ENCODE measurements around the gene ERC1.

The ERC1 gene

GRCh38 chr12:1078002-1078401 lies 87.0 kb downstream of the ERC1 start:
- Histone ChIP-seq H3K79me2 (ENCODE audit: control insufficient read depth, low read length) (peaks cover 18% of the 10 kb centered on the region), H3K4me3 (ENCODE audit: low read length) (no peak overlapping the region), H3K9me2 (replicated peaks; ENCODE audit: control insufficient read depth, low read length) (no peaks in the 10 kb centered on the region), H4K20me1 (ENCODE audit: control insufficient read depth, insufficient read depth, low read depth, low read length) (no peaks in the 10 kb centered on the region), H3F3A (ENCODE audit: control insufficient read depth, insufficient read depth) (peaks cover 7% of the 10 kb centered on the region), H3K4me1 (ENCODE audit: control insufficient read depth, low read length) (peaks cover 10% of the 10 kb centered on the region), H3K27me3 (ENCODE audit: control insufficient read depth, low read length) (no peaks in the 10 kb centered on the region), H3K27ac (ENCODE audit: low read depth, low read length) (no peak overlapping the region), H3K4me2 (ENCODE audit: low read length) (no peak overlapping the region), H3K36me3 (ENCODE audit: control insufficient read depth, low read length) (no peaks in the 10 kb centered on the region), H3K9me3 (ENCODE audit: control insufficient read depth, insufficient read depth, low read length) (no peaks in the 10 kb centered on the region)
- no peak for TF ChIP-seq EZH2phosphoT487 (IDR thresholded peaks at IDR 0.05; ENCODE audit: borderline replicate concordance, low read length)

- Histone ChIP-seq H3K4me1 (ENCODE audit: control insufficient read depth, low read length) (peaks cover 14% of the 10 kb centered on the region), H3K4me2 (ENCODE audit: low read length) (peak overlapping the region; percentile 31), H3K27me3 (ENCODE audit: control insufficient read depth, low read length) (no peaks in the 10 kb centered on the region), H3K27ac (ENCODE audit: low read depth, low read length) (no peak overlapping the region), H3K9me3 (ENCODE audit: control insufficient read depth, insufficient read depth, low read length) (no peaks in the 10 kb centered on the region), H4K20me1 (ENCODE audit: control insufficient read depth, insufficient read depth, low read depth, low read length) (no peaks in the 10 kb centered on the region), H3K9me2 (replicated peaks; ENCODE audit: control insufficient read depth, low read length) (no peaks in the 10 kb centered on the region), H3K36me3 (ENCODE audit: control insufficient read depth, low read length) (no peaks in the 10 kb centered on the region), H3K4me3 (ENCODE audit: low read length) (peak overlapping the region; percentile 13; the same call in 1 of the 2 replicates), H3F3A (ENCODE audit: control insufficient read depth, insufficient read depth) (peaks cover 24% of the 10 kb centered on the region), H3K79me2 (ENCODE audit: control insufficient read depth, low read length) (peaks cover 11% of the 10 kb centered on the region)
- TF ChIP-seq EZH2phosphoT487 (IDR thresholded peaks at IDR 0.05; ENCODE audit: borderline replicate concordance, low read length) (no peak), CTCF (IDR thresholded peaks at IDR 0.05; ENCODE audit: low read depth, low read length, poor library complexity, severe bottlenecking) (no peak)
These were observed 89.6 kb downstream of the ERC1 start for GRCh38 chr12:1080520-1081223.

- no peaks in the 10 kb centered on the region for H4K20me1 ChIP-seq (ENCODE audit: control insufficient read depth, insufficient read depth, low read depth, low read length)
- H3K79me2 ChIP-seq (ENCODE audit: control insufficient read depth, low read length): peaks cover 4% of the 10 kb centered on the region
- TF ChIP-seq EZH2phosphoT487 (IDR thresholded peaks at IDR 0.05; ENCODE audit: borderline replicate concordance, low read length) (no peak), CTCF (IDR thresholded peaks at IDR 0.05; ENCODE audit: low read depth, low read length, poor library complexity, severe bottlenecking) (no peak)
- no peak overlapping the region for H3K4me2 ChIP-seq (ENCODE audit: low read length)
- H3K4me3 ChIP-seq (ENCODE audit: low read length): no peak overlapping the region
- peaks cover 24% of the 10 kb centered on the region for H3F3A ChIP-seq (ENCODE audit: control insufficient read depth, insufficient read depth)
- H3K27ac ChIP-seq (ENCODE audit: low read depth, low read length): 0 out of 2 replicates have a peak overlapping the region, but pooled peaks have one; percentile 3
- H3K36me3 ChIP-seq (ENCODE audit: control insufficient read depth, low read length): no peaks in the 10 kb centered on the region
- H3K27me3 ChIP-seq (ENCODE audit: control insufficient read depth, low read length): no peaks in the 10 kb centered on the region
- peaks cover 14% of the 10 kb centered on the region for H3K4me1 ChIP-seq (ENCODE audit: control insufficient read depth, low read length)
- no peaks in the 10 kb centered on the region for H3K9me2 ChIP-seq (replicated peaks; ENCODE audit: control insufficient read depth, low read length)
- H3K9me3 ChIP-seq (ENCODE audit: control insufficient read depth, insufficient read depth, low read length): no peaks in the 10 kb centered on the region
These were observed 92.3 kb downstream of the ERC1 start for GRCh38 chr12:1083151-1083888.

GRCh38 chr12:1083889-1084262 lies 92.9 kb downstream of the ERC1 start:
- TF ChIP-seq EZH2phosphoT487 (IDR thresholded peaks at IDR 0.05; ENCODE audit: borderline replicate concordance, low read length) (no peak), CTCF (IDR thresholded peaks at IDR 0.05; ENCODE audit: low read depth, low read length, poor library complexity, severe bottlenecking) (no peak)
- H3K9me3 ChIP-seq (ENCODE audit: control insufficient read depth, insufficient read depth, low read length): no peaks in the 10 kb centered on the region
- H3K27me3 ChIP-seq (ENCODE audit: control insufficient read depth, low read length): no peaks in the 10 kb centered on the region
- H3K27ac ChIP-seq (ENCODE audit: low read depth, low read length): 0 out of 2 replicates have a peak overlapping the region, but pooled peaks have one; percentile 3
- peaks cover 4% of the 10 kb centered on the region for H3K79me2 ChIP-seq (ENCODE audit: control insufficient read depth, low read length)
- no peak overlapping the region for H3K4me2 ChIP-seq (ENCODE audit: low read length)
- no peak overlapping the region for H3K4me3 ChIP-seq (ENCODE audit: low read length)
- no peaks in the 10 kb centered on the region for H3K36me3 ChIP-seq (ENCODE audit: control insufficient read depth, low read length)
- peaks cover 14% of the 10 kb centered on the region for H3K4me1 ChIP-seq (ENCODE audit: control insufficient read depth, low read length)
- H3F3A ChIP-seq (ENCODE audit: control insufficient read depth, insufficient read depth): peaks cover 24% of the 10 kb centered on the region
- H3K9me2 ChIP-seq (replicated peaks; ENCODE audit: control insufficient read depth, low read length): no peaks in the 10 kb centered on the region
- no peaks in the 10 kb centered on the region for H4K20me1 ChIP-seq (ENCODE audit: control insufficient read depth, insufficient read depth, low read depth, low read length)

Data from DOHH2 (cell line).